HepG2 (cell line): Measurements from ENCODE around the gene TBCD. TPM values are rescaled to one million over a fixed set of nuclear protein-coding genes. Genes with fewer than 3 reads are reported as not detected.

Experiments
- ATAC-seq: fragments of 200-7000 bp; cut with Tn5 transposase; 3 replicates; pipeline ENCODE4 v1.9.1; 2020; ENCODE audit warnings: mild to moderate bottlenecking, moderate library complexity
- Bru-seq: library from RNA; stranded (reverse); fragments of 400-500 nt; gene quantifications from one replicate; lab custom pipeline; 2021; lab: Mats Ljungman, UMichigan
- BruChase-seq, 2 experiments: library from RNA; stranded (reverse); fragments of 400-500 nt; gene quantifications; one replicate each; lab custom pipeline; 2021; lab: Mats Ljungman, UMichigan
- BruUV-seq: library from RNA; stranded (reverse); fragments of 400-500 nt; replicated peaks from 2 replicates; lab custom pipeline; 2021; lab: Mats Ljungman, UMichigan
- CTCF ChIA-PET: fragments of 300-600 bp; formaldehyde crosslinking; extraction: SDS; loops from one replicate; lab custom pipeline; 2021; ENCODE audit warnings: low total read pairs, inconsistent platforms, low intra/inter-chr PET ratio; lab: Yijun Ruan, JAX
- POLR2A ChIA-PET: fragments of 350-600 bp; sonication (Branson Sonifier 250); formaldehyde crosslinking; loops from one replicate; lab custom pipeline; 2020; ENCODE audit warnings: antibody characterized with exemption, inconsistent platforms; lab: Yijun Ruan, JAX
- DNase-seq: peaks from one replicate; pipeline ENCODE4 v3.0.0-alpha.2; 2015; ENCODE audit warnings: low spot score
- FAIRE-seq: peaks from 3 replicates; lab custom pipeline; 2011; peaks lifted over from hg19 to GRCh38; lab: Jason Lieb, UNC
- H2AFZ ChIP-seq: one replicate; pipeline ENCODE4 v1.6.1; 2011; ENCODE audit warnings: low read length, inconsistent platforms
- H3K27ac ChIP-seq: fragments of 300-600 bp; 3 replicates; pipeline ENCODE4 v1.8.0; 2011; ENCODE audit warnings: mixed run types, mild to moderate bottlenecking, mixed read lengths, low read length, inconsistent platforms; ENCODE audit not compliant: insufficient read depth; ENCODE audit errors: extremely low read length
- H3K27me3 ChIP-seq, 2 experiments: fragments of 200-600 bp in 1 of 2; 2 replicates in 1 of 2; 3 replicates in 1 of 2; pipeline versions ENCODE4 v1.6.0 to v1.8.0; 2011; ENCODE audit warnings: low read length in 2 of 2, mild to moderate bottlenecking in 2 of 2, moderate library complexity in 2 of 2, inconsistent platforms in 1 of 2; ENCODE audit not compliant: insufficient read depth in 2 of 2, control insufficient read depth in 1 of 2
- H3K36me3 ChIP-seq, 2 experiments: fragments of 200-600 bp in 1 of 2; replicated peaks in 1 of 2; 2 replicates in 1 of 2; 3 replicates in 1 of 2; pipeline versions ENCODE4 v1.5.1 to v1.8.0; 2011; ENCODE audit warnings: low read length in 2 of 2, inconsistent platforms in 1 of 2; ENCODE audit not compliant: insufficient read depth in 2 of 2, control insufficient read depth in 1 of 2
- H3K4me1 ChIP-seq: 2 replicates; pipeline ENCODE4 v1.5.1; 2012; ENCODE audit warnings: low read length, inconsistent platforms; ENCODE audit not compliant: insufficient read depth
- H3K4me2 ChIP-seq: 2 replicates; pipeline ENCODE4 v1.6.0; 2011; ENCODE audit warnings: low read depth, low read length, inconsistent platforms
- H3K4me3 ChIP-seq, 3 experiments: fragments of 200-600 bp in 1 of 3; sonication (generic), shearing (Covaris generic) in 1 of 3; replicated peaks in 1 of 3; 2 replicates each; pipeline ENCODE4 v1.5.1; 2011 to 2016; ENCODE audit warnings: low read length in 3 of 3, inconsistent platforms in 2 of 3, low read depth in 2 of 3, mild to moderate bottlenecking in 2 of 3, control low read depth in 1 of 3, mixed read lengths in 1 of 3; ENCODE audit not compliant: insufficient read depth in 1 of 3
- H3K79me2 ChIP-seq: one replicate; pipeline ENCODE4 v1.6.1; 2011; ENCODE audit warnings: low read length, inconsistent platforms; ENCODE audit not compliant: insufficient read depth
- H3K9ac ChIP-seq: 2 replicates; pipeline ENCODE4 v1.6.0; 2011; ENCODE audit warnings: mild to moderate bottlenecking, low read depth, low read length, inconsistent platforms; ENCODE audit not compliant: insufficient read depth
- H3K9me3 ChIP-seq: 2 replicates; pipeline ENCODE4 v1.5.1; 2012; ENCODE audit warnings: mild to moderate bottlenecking, low read length
- H4K20me1 ChIP-seq: 2 replicates; pipeline ENCODE4 v1.6.0; 2011; ENCODE audit warnings: inconsistent platforms, mild to moderate bottlenecking, low read length, moderate library complexity; ENCODE audit not compliant: insufficient read depth
- ATF7 ChIP-seq, 2 experiments: fragments of 450-650 bp in 1 of 2; sonication (generic) in 1 of 2; formaldehyde crosslinking in 1 of 2; IDR thresholded peaks; 2 replicates each; pipeline versions ENCODE4 v1.4.0 to v1.6.1; 2016 to 2020; ENCODE audit warnings: antibody characterized with exemption in 1 of 2, mild to moderate bottlenecking in 1 of 2, missing genetic modification reagents in 1 of 2
- DNMT1 ChIP-seq: sonication (generic); formaldehyde crosslinking; IDR thresholded peaks from 2 replicates; pipeline ENCODE4 v1.5.1; 2020; ENCODE audit warnings: mild to moderate bottlenecking, missing genetic modification reagents
- FOXA3 ChIP-seq: IDR thresholded peaks from 2 replicates; pipeline ENCODE4 v1.6.1; 2016; ENCODE audit warnings: missing genetic modification reagents, missing compliant biosample characterization
- MXD4 ChIP-seq: IDR thresholded peaks from 2 replicates; pipeline ENCODE4 v1.6.1; 2016; ENCODE audit warnings: mild to moderate bottlenecking, missing biosample characterization, missing genetic modification reagents
- NAIF1 ChIP-seq: sonication (generic); formaldehyde crosslinking; IDR thresholded peaks from 2 replicates; pipeline ENCODE4 v1.5.0; 2020; ENCODE audit warnings: mild to moderate bottlenecking, missing genetic modification reagents, borderline replicate concordance
- NCOA1 ChIP-seq: sonication (generic); formaldehyde crosslinking; IDR thresholded peaks from 2 replicates; pipeline ENCODE4 v1.9.0; 2021; ENCODE audit warnings: missing genetic modification reagents
- NR2C2 ChIP-seq: sonication (generic); formaldehyde crosslinking; IDR thresholded peaks from 2 replicates; pipeline ENCODE4 v1.4.0; 2020; ENCODE audit warnings: missing genetic modification reagents, mild to moderate bottlenecking, moderate library complexity, borderline replicate concordance
- PAF1 ChIP-seq: IDR thresholded peaks from 2 replicates; pipeline ENCODE4 v1.6.1; 2016; ENCODE audit warnings: missing genetic modification reagents, missing compliant biosample characterization
- RARG ChIP-seq: sonication (generic); formaldehyde crosslinking; IDR thresholded peaks from 2 replicates; pipeline ENCODE4 v1.4.0; 2020; ENCODE audit warnings: low read depth, mild to moderate bottlenecking, missing genetic modification reagents
- RFXAP ChIP-seq: sonication (generic); formaldehyde crosslinking; IDR thresholded peaks from 2 replicates; pipeline ENCODE4 v1.4.0; 2020; ENCODE audit warnings: missing genetic modification reagents, borderline replicate concordance
- SOX5 ChIP-seq: IDR thresholded peaks from 2 replicates; pipeline ENCODE4 v1.6.1; 2016; ENCODE audit warnings: borderline replicate concordance
- ZMAT3 ChIP-seq: sonication (generic); formaldehyde crosslinking; conservative IDR thresholded peaks from 2 replicates; pipeline ENCODE4 v1.7.0; 2021; ENCODE audit warnings: missing genetic modification reagents
- WGBS: methylation state at CpG from one replicate; pipeline ENCODE4 v1.1.6; 2017; ENCODE audit warnings: low lambda C conversion rate; 5-methylcytosine and 5-hydroxymethylcytosine counted together
- in situ Hi-C: cut with HindIII; loops from 2 replicates; pipeline ENCODE4 v1.10.0; 2017; ENCODE audit warnings: low pct_unique_long_range_greater_than_20kb; ENCODE audit not compliant: extremely low pct_ligation_motif_present
- intact Hi-C: fragments of 100-400 bp; cut with micrococcal nuclease; formaldehyde crosslinking; loops from one replicate; pipeline ENCODE4 v1.10.0; 2022; ENCODE audit not compliant: unreplicated experiment
- long read RNA-seq, 2 experiments: library from RNA in 1 of 2; library from polyadenylated mRNA in 1 of 2; stranded (forward) in 1 of 2; unstranded in 1 of 2; transcript quantifications; one replicate each; pipeline ENCODE4 v2.0.0, GENCODE V29; 2019 to 2022
- polyA minus RNA-seq, 3 experiments: library from RNA; depleted of rRNA, polyadenylated mRNA; stranded (reverse); fragments of >200 nt; gene quantifications; 2 replicates each; pipeline ENCODE4 v1.2.3, GENCODE V29; 2011; ENCODE audit warnings: low replicate concordance in 1 of 3
- polyA plus RNA-seq, 8 experiments: library from polyadenylated mRNA; depleted of rRNA in 3 of 8; stranded (reverse) in 7 of 8; unstranded in 1 of 8; fragments of >200 nt; fragmentation: Illumina TruSeq in 4 of 8; extraction: Trizol in 4 of 8; gene quantifications; 2 replicates each; pipeline versions ENCODE4 v1.2.1 to v1.2.3, GENCODE V29; 2011 to 2016; ENCODE audit warnings: low read depth in 4 of 8, missing spikeins in 1 of 8, mixed read lengths in 1 of 8; ENCODE audit not compliant: insufficient read depth in 1 of 8
- total RNA-seq, 5 experiments: library from RNA; depleted of rRNA; stranded (reverse); fragments of >200 nt; fragmentation: Illumina TruSeq; extraction: Trizol; gene quantifications; 2 replicates each; pipeline ENCODE4 v1.2.3, GENCODE V29; 2016; ENCODE audit warnings: low read depth in 1 of 5
- TF ChIP-seq, protein P1 (sequence below): sonication (generic); formaldehyde crosslinking; IDR thresholded peaks from 2 replicates; pipeline ENCODE4 v1.4.0; 2020; ENCODE audit warnings: missing genetic modification reagents
- TF ChIP-seq, protein P2 (sequence below): sonication (generic); formaldehyde crosslinking; IDR thresholded peaks from 2 replicates; pipeline ENCODE4 v1.8.1; 2023; ENCODE audit warnings: missing genetic modification reagents, inconsistent platforms, borderline replicate concordance

The TBCD gene
- total RNA-seq (2016; rRNA removed; fragmentation: Illumina TruSeq; extraction: Trizol) (33.9 and 49.6 TPM in 2 replicates), polyA plus RNA-seq (2011; rRNA removed) (54.8 and 58.7 TPM in 2 replicates), polyA minus RNA-seq (2011; rRNA and poly(A)+ RNA removed; ENCODE audit: low replicate concordance) (67.0 and 125 TPM in 2 replicates), Bru-seq, nascent RNA (percentile 57 among the genes with signal in this experiment), BruChase-seq, experiment 1, labeled RNA remaining after a 6-hour chase (percentile 69 among the genes with signal in this experiment), BruChase-seq, experiment 2, labeled RNA remaining after a 2-hour chase (percentile 68 among the genes with signal in this experiment)
- 98.6 and 103 TPM in 2 replicates for total RNA-seq (2016; cell fraction: cytosol; rRNA removed; fragmentation: Illumina TruSeq; extraction: Trizol; ENCODE audit: low read depth)
- total RNA-seq (2016; cell fraction: insoluble cytoplasmic fraction; rRNA removed; fragmentation: Illumina TruSeq; extraction: Trizol), result 32.6 and 40.4 TPM in 2 replicates
- 28.6 and 30.6 TPM in 2 replicates for total RNA-seq (2016; cell fraction: membrane; rRNA removed; fragmentation: Illumina TruSeq; extraction: Trizol)
- total RNA-seq (2016; cell fraction: nucleus; rRNA removed; fragmentation: Illumina TruSeq; extraction: Trizol), result 44.9 and 51.2 TPM in 2 replicates
- 29.1 and 46.9 TPM in 2 replicates for polyA plus RNA-seq (2011; cell fraction: cytosol; rRNA removed)
- polyA plus RNA-seq (2011; cell fraction: nucleus; rRNA removed), result 327 and 449 TPM in 2 replicates
- 37.3 and 41.7 TPM in 2 replicates for polyA plus RNA-seq (2012)
- polyA plus RNA-seq (2016; cell fraction: cytosol; fragmentation: Illumina TruSeq; extraction: Trizol; ENCODE audit: low read depth), result 3.7 and 4.9 TPM in 2 replicates
- polyA plus RNA-seq (2016; cell fraction: insoluble cytoplasmic fraction; fragmentation: Illumina TruSeq; extraction: Trizol; ENCODE audit: low read depth), result 39.7 and 51.2 TPM in 2 replicates
- polyA plus RNA-seq (2016; cell fraction: membrane; fragmentation: Illumina TruSeq; extraction: Trizol; ENCODE audit: low read depth), result 5.6 and 6.8 TPM in 2 replicates
- polyA plus RNA-seq (2016; cell fraction: nucleus; fragmentation: Illumina TruSeq; extraction: Trizol; ENCODE audit: insufficient read depth, low read depth), result 140 and 151 TPM in 2 replicates
- polyA minus RNA-seq (2011; cell fraction: cytosol; rRNA and poly(A)+ RNA removed), result 38.0 and 45.2 TPM in 2 replicates
- polyA minus RNA-seq (2011; cell fraction: nucleus; rRNA and poly(A)+ RNA removed), result 51.1 and 51.6 TPM in 2 replicates
- long read RNA-seq, experiment 1, full-length matches to known transcripts, result 4 of 22 reads
- long read RNA-seq, experiment 1, partial matches to known transcripts, result 12 of 22 reads
- long read RNA-seq, experiment 1, other reads (novel, unspliced or antisense), result 6 of 22 reads
- long read RNA-seq, experiment 2, full-length matches to known transcripts, result 3 of 73 reads
- long read RNA-seq, experiment 2, partial matches to known transcripts, result 31 of 73 reads
- long read RNA-seq, experiment 2, other reads (novel, unspliced or antisense), result 39 of 73 reads

DNA sequence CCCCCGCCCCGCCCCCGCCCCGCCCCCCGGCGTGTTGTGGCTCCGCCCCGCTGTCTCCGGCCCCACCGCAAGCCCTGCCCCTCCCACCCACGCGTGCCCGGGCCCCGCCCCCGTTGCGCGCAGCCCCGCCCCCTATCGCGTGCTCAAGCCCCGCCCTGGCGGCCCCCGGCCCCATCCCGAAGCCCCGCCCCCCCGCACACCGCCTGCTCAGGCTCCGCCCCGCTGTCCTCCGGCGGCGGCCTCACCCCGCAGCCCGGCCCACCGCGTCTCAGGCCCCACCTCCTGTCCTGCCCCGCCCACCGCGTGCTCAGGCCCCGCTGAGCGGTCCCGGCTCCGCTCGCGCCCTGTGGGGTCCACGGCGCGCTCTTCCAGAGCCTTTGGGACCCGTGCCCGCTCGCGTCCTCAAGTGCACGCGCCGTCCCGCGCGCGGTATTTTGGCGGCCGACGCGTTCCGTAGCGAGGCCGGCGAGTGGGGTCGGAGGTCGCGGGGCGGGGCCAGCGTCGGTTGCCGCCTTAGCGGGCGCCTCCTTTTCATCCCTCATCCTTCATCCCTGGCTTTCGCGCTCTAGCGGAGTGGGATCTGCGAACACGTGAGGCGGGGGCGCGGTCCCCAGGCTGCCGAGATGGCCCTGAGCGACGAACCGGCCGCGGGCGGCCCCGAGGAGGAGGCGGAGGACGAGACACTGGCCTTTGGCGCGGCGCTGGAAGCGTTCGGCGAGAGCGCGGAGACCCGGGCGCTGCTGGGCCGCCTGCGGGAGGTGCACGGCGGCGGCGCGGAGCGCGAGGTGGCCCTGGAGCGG, at the start of gene TBCD:
TBCD (plus strand) TSS at position 495 of the 800 bp plus-strand sequence; CDS start at position 624, 129 bp downstream.
- H3K4me3 ChIP-seq, result peak within 1 kb of the TSS; percentile 73 to 98 (median 95)
- H3K4me2 ChIP-seq, result peak within 1 kb of the TSS; percentile 75
- intact Hi-C loops, result loop anchor here (1.0 to 5.0 kb wide), 2 partner anchors 13 to 34 kb away; partner anchors contain the start of gene FN3KRP
- H3K4me1 ChIP-seq, result peaks cover 22% of the 10 kb centered on the region
- no peak within 1 kb of the TSS for H2AFZ ChIP-seq
- H3K79me2 ChIP-seq, result peaks cover 14% of the 10 kb centered on the region
- WGBS, result 3% methylated on average over 54 of the region's 114 CpGs
- FAIRE-seq, result no peak
- peak within 1 kb of the TSS; percentile 84 for H3K27ac ChIP-seq
- DNase-seq, result peak; percentile 71
- H3K36me3 ChIP-seq, result peaks cover 3 to 4% of the 10 kb centered on the region in 2 experiments; a peak in 4 of 5 replicates
- no peaks in the 10 kb centered on the region; a peak in 1 of 5 replicates for H3K27me3 ChIP-seq
- no peaks in the 10 kb centered on the region for H3K9me3 ChIP-seq
- ChIA-PET POLR2A (interaction anchor here (1.3 kb wide), 1 partner anchor 16 kb away, joined by 6 read pairs; the partner anchor contains the start of gene FN3K), CTCF (no interaction called here)
- H4K20me1 ChIP-seq, result no peaks in the 10 kb centered on the region
- H3K9ac ChIP-seq, result peak within 1 kb of the TSS; percentile 76
- in situ Hi-C loops, result loop anchor here (5.0 kb wide), 1 partner anchor 34 kb away; the partner anchor contains the start of gene FN3KRP
- BruUV-seq, result no TSS peak
- peak; percentile 83 for ATAC-seq
- TF ChIP-seq, protein P1, sequence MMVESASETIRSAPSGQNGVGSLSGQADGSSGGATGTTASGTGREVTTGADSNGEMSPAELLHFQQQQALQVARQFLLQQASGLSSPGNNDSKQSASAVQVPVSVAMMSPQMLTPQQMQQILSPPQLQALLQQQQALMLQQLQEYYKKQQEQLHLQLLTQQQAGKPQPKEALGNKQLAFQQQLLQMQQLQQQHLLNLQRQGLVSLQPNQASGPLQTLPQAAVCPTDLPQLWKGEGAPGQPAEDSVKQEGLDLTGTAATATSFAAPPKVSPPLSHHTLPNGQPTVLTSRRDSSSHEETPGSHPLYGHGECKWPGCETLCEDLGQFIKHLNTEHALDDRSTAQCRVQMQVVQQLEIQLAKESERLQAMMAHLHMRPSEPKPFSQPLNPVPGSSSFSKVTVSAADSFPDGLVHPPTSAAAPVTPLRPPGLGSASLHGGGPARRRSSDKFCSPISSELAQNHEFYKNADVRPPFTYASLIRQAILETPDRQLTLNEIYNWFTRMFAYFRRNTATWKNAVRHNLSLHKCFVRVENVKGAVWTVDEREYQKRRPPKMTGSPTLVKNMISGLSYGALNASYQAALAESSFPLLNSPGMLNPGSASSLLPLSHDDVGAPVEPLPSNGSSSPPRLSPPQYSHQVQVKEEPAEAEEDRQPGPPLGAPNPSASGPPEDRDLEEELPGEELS (CRISPR knock-in tag), result peak; percentile 72
- peak; percentile 89; the same call in 1 of the 2 replicates for TF ChIP-seq RARG
- TF ChIP-seq SOX5, result peak; percentile 79; the same call in 1 of the 2 replicates
- peak; percentile 94 for TF ChIP-seq DNMT1 (CRISPR knock-in tag)
- TF ChIP-seq, protein P2, sequence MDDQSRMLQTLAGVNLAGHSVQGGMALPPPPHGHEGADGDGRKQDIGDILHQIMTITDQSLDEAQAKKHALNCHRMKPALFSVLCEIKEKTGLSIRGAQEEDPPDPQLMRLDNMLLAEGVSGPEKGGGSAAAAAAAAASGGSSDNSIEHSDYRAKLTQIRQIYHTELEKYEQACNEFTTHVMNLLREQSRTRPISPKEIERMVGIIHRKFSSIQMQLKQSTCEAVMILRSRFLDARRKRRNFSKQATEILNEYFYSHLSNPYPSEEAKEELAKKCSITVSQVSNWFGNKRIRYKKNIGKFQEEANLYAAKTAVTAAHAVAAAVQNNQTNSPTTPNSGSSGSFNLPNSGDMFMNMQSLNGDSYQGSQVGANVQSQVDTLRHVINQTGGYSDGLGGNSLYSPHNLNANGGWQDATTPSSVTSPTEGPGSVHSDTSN (CRISPR knock-in tag), result peak; percentile 43; the same call in 1 of the 2 replicates
- peak; percentile 100 for TF ChIP-seq NR2C2 (CRISPR knock-in tag)
- TF ChIP-seq NCOA1 (CRISPR knock-in tag), result no peak
- no peak for TF ChIP-seq ATF7 (IDR thresholded peaks at IDR 0.05)
- TF ChIP-seq ATF7 (CRISPR knock-in tag; IDR thresholded peaks at IDR 0.05), result peak; percentile 90
- no peak; the same call in none of the 2 replicates for TF ChIP-seq ZMAT3 (CRISPR knock-in tag)
- peak; percentile 97 for TF ChIP-seq MXD4 (CRISPR knock-in tag)
- no peak for TF ChIP-seq PAF1 (CRISPR knock-in tag)
- TF ChIP-seq NAIF1 (CRISPR knock-in tag), result no peak
- peak; percentile 93 for TF ChIP-seq RFXAP (CRISPR knock-in tag)
- TF ChIP-seq FOXA3 (CRISPR knock-in tag), result peak; percentile 79
